HG03175 (cell line): Measurements from ENCODE around the gene SMTNL2.
"Not testable (repeated sequence)": the region's sequence is repeated elsewhere in the genome, so short reads cannot be mapped to it uniquely, and the experiment has no call there.

Experiments
- ATAC-seq: cut with Tn5 transposase; IDR thresholded peaks from one replicate; pipeline ENCODE4 v1.9.1; 2021; ENCODE audit warnings: mild to moderate bottlenecking, moderate library complexity; ENCODE audit not compliant: unreplicated experiment

Gene SMTNL2

GRCh38 chr17:4559139-4559791, 25.1 kb upstream of the SMTNL2 start:
- no peak for ATAC-seq

- no peak for ATAC-seq
Observed at GRCh38 chr17:4559966-4560365, 24.4 kb upstream of the SMTNL2 start.

- ATAC-seq = no peak
Observed at GRCh38 chr17:4560421-4560820, 23.9 kb upstream of the SMTNL2 start, which contains the start of gene GGT6. GGT6 (minus strand) TSS chr17:4560577; CDS start chr17:4560521, 56 bp downstream.

GRCh38 chr17:4560837-4561256, 23.5 kb upstream of the SMTNL2 start:
- no peak for ATAC-seq

- no peak for ATAC-seq
Observed at GRCh38 chr17:4562015-4562969, 22.0 kb upstream of the SMTNL2 start.

- ATAC-seq = no peak
Observed at GRCh38 chr17:4565209-4566141, 18.9 kb upstream of the SMTNL2 start.

GRCh38 chr17:4566785-4567184, 17.5 kb upstream of the SMTNL2 start:
- ATAC-seq = no peak

GRCh38 chr17:4569591-4569990, 14.7 kb upstream of the SMTNL2 start:
- ATAC-seq = no peak

GRCh38 chr17:4572131-4572530, 12.2 kb upstream of the SMTNL2 start:
- no peak for ATAC-seq

GRCh38 chr17:4573115-4573514, 11.2 kb upstream of the SMTNL2 start:
- ATAC-seq = no peak

- no peak for ATAC-seq
Observed at GRCh38 chr17:4573669-4574068, 10.7 kb upstream of the SMTNL2 start.

- no peak for ATAC-seq
Observed at GRCh38 chr17:4574448-4575045, 9.8 kb upstream of the SMTNL2 start.

GRCh38 chr17:4576161-4576558, 8.2 kb upstream of the SMTNL2 start:
- no peak for ATAC-seq

GRCh38 chr17:4576729-4577322, 7.5 kb upstream of the SMTNL2 start:
- ATAC-seq = no peak

- no peak for ATAC-seq
Observed at GRCh38 chr17:4577386-4577993, 6.8 kb upstream of the SMTNL2 start.

GRCh38 chr17:4578349-4578748, 6.0 kb upstream of the SMTNL2 start:
- not testable (repeated sequence) for ATAC-seq

GRCh38 chr17:4579678-4580077, 4.7 kb upstream of the SMTNL2 start:
- no peak for ATAC-seq

- no peak for ATAC-seq
Observed at GRCh38 chr17:4580291-4580690, 4.0 kb upstream of the SMTNL2 start.

GRCh38 chr17:4582101-4582501, 2.2 kb upstream of the SMTNL2 start:
- no peak for ATAC-seq

- no peak for ATAC-seq
Observed at GRCh38 chr17:4582691-4583090, 1.6 kb upstream of the SMTNL2 start.
